Fibroblast of lung (primary cell): ENCODE results near the gene KCTD19. TPM values are rescaled to one million over a fixed set of nuclear protein-coding genes. Genes with fewer than 3 reads are reported as not detected.

Source experiments
- DNase-seq, 2 donors: peaks; one replicate each; pipeline versions ENCODE4 v3.0.0 to v3.0.0-alpha.2; 2010; ENCODE audit warnings: low read depth in 2 of 2
- H2AFZ ChIP-seq: 2 replicates; pipeline ENCODE4 v1.5.1; 2012; ENCODE audit warnings: low read length, control low read depth, inconsistent platforms
- H3K27ac ChIP-seq: 2 replicates; pipeline ENCODE4 v1.5.1; 2011; ENCODE audit warnings: low read length, control low read depth; ENCODE audit not compliant: insufficient read depth
- H3K27me3 ChIP-seq: 2 replicates; pipeline ENCODE4 v1.5.1; 2011; ENCODE audit warnings: mild to moderate bottlenecking, low read length; ENCODE audit not compliant: control insufficient read depth, insufficient read depth
- H3K36me3 ChIP-seq: 2 replicates; pipeline ENCODE4 v1.5.1; 2011; ENCODE audit warnings: low read length; ENCODE audit not compliant: control insufficient read depth, insufficient read depth
- H3K4me1 ChIP-seq: 2 replicates; pipeline ENCODE4 v1.5.1; 2011; ENCODE audit warnings: low read length; ENCODE audit not compliant: control insufficient read depth, insufficient read depth; ENCODE audit errors: extremely low read depth
- H3K4me2 ChIP-seq: 2 replicates; pipeline ENCODE4 v1.5.1; 2011; ENCODE audit warnings: low read length, control low read depth; ENCODE audit not compliant: insufficient read depth; ENCODE audit errors: extremely low read depth
- H3K4me3 ChIP-seq, 4 experiments: fragments of 200-600 bp in 1 of 4; sonication (generic) in 1 of 4; replicated peaks in 1 of 4; 2 replicates each; pipeline ENCODE4 v1.5.1; 2011 to 2016; ENCODE audit warnings: low read length in 4 of 4, low read depth in 3 of 4, mild to moderate bottlenecking in 3 of 4, control low read depth in 2 of 4, inconsistent platforms in 1 of 4, mixed read lengths in 1 of 4; ENCODE audit not compliant: insufficient read depth in 1 of 4; ENCODE audit errors: control extremely low read depth in 1 of 4
- H3K79me2 ChIP-seq: 2 replicates; pipeline ENCODE4 v1.5.1; 2012; ENCODE audit warnings: mild to moderate bottlenecking, low read length, inconsistent platforms; ENCODE audit not compliant: control insufficient read depth, insufficient read depth
- H3K9ac ChIP-seq: 2 replicates; pipeline ENCODE4 v1.5.1; 2011; ENCODE audit warnings: mild to moderate bottlenecking, low read length, control low read depth; ENCODE audit not compliant: insufficient read depth
- H3K9me3 ChIP-seq: 2 replicates; pipeline ENCODE4 v1.5.1; 2012; ENCODE audit warnings: low read depth, low read length; ENCODE audit not compliant: control insufficient read depth, insufficient read depth
- H4K20me1 ChIP-seq: 2 replicates; pipeline ENCODE4 v1.5.1; 2011; ENCODE audit warnings: low read length; ENCODE audit not compliant: control insufficient read depth, insufficient read depth; ENCODE audit errors: extremely low read depth
- CTCF ChIP-seq, 2 donors: IDR thresholded peaks in 1 of 2; conservative IDR thresholded peaks in 1 of 2; 1 replicate in 1 of 2; 2 replicates in 1 of 2; pipeline ENCODE4 v1.5.1; 2011 to 2012; ENCODE audit warnings: low read length in 2 of 2, control low read depth in 1 of 2, inconsistent platforms in 1 of 2, low read depth in 1 of 2, mild to moderate bottlenecking in 1 of 2
- EZH2 ChIP-seq: IDR thresholded peaks from 2 replicates; pipeline ENCODE4 v1.5.1; 2012; ENCODE audit warnings: low read length, control low read depth, mild to moderate bottlenecking; ENCODE audit errors: missing control alignments
- polyA plus RNA-seq, 2 donors: library from polyadenylated mRNA; depleted of rRNA in 1 of 2; stranded (reverse) in 1 of 2; unstranded in 1 of 2; fragments of >200 nt; gene quantifications; 2 replicates each; pipeline ENCODE4 v1.2.1, GENCODE V29; 2011 to 2012; ENCODE audit warnings: missing spikeins in 1 of 2
- total RNA-seq: library from RNA; depleted of rRNA; stranded (reverse); fragments of >200 nt; gene quantifications from 2 replicates; pipeline ENCODE4 v1.2.1, GENCODE V29; 2014

Gene KCTD19
- total and polyA plus RNA-seq, 2 donors (not counting 1 experiment from before 2014, with no cell fraction given): 0.17 TPM; not detected in 1

- H3K27ac ChIP-seq: peak overlapping the region; percentile 94
- peaks cover 6% of the 10 kb centered on the region for H3K36me3 ChIP-seq
- no peaks in the 10 kb centered on the region for H3K9me3 ChIP-seq
- no peaks in the 10 kb centered on the region for H4K20me1 ChIP-seq
- H3K4me3 ChIP-seq: peak overlapping the region in 2 of 4 experiments; percentile 38 to 67
- peak; percentile 99 to 100 for DNase-seq
- peak overlapping the region; percentile 70 for H3K9ac ChIP-seq
- H3K27me3 ChIP-seq: no peaks in the 10 kb centered on the region
- no peak overlapping the region for H2AFZ ChIP-seq
- peaks cover 16% of the 10 kb centered on the region for H3K4me1 ChIP-seq
- peaks cover 5% of the 10 kb centered on the region for H3K79me2 ChIP-seq
- TF ChIP-seq EZH2 (no peak), CTCF (conservative IDR thresholded peaks at IDR 0.05 in 1 of 2, IDR thresholded peaks at IDR 0.05 in 1 of 2; ENCODE audit: low read depth in 1 of 2, low read length in 2 of 2) (no peak)
- H3K4me2 ChIP-seq: peak overlapping the region; percentile 99
Observed at GRCh38 chr16:67277294-67277998, 49.1 kb downstream of the KCTD19 start.

GRCh38 chr16:67275321-67275720, 51.2 kb downstream of the KCTD19 start:
- Histone ChIP-seq H3K9me3 (no peaks in the 10 kb centered on the region), H3K79me2 (peaks cover 5% of the 10 kb centered on the region), H3K36me3 (peaks cover 11% of the 10 kb centered on the region), H3K9ac (no peak overlapping the region), H3K4me1 (peaks cover 16% of the 10 kb centered on the region), H3K27ac (no peak overlapping the region), H3K4me2 (no peak overlapping the region), H4K20me1 (no peaks in the 10 kb centered on the region), H3K27me3 (no peaks in the 10 kb centered on the region), H2AFZ (no peak overlapping the region), H3K4me3 (no peak overlapping the region)
- TF ChIP-seq EZH2 (no peak), CTCF (conservative IDR thresholded peaks at IDR 0.05 in 1 of 2, IDR thresholded peaks at IDR 0.05 in 1 of 2; ENCODE audit: low read depth in 1 of 2, low read length in 2 of 2) (no peak)
- DNase-seq: no peak

DNA sequence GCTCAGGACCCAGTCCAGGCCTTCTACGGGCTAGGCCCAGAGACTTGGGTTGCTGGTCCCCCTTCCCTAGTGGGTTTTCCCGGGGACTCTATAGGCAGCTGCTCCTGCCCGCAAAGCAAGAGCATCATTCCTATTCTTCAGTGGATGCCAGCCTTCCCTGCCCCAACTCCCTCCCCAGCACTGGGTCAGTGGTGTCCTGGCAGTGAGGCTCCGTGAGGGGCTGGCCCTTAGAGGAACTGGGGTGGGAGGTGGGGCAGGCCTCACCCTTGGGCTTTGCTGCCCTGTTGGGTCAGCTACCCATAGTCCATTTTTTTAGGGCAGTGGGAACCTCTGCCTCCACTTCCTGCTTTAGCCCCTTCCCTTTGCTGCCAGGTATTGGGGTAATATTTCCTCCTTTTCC, 55.1 kb downstream of the KCTD19 start:
- no peak overlapping the region for H3K9ac ChIP-seq
- TF ChIP-seq CTCF (conservative IDR thresholded peaks at IDR 0.05 in 1 of 2, IDR thresholded peaks at IDR 0.05 in 1 of 2; ENCODE audit: low read depth in 1 of 2, low read length in 2 of 2) (no peak), EZH2 (no peak)
- H3K36me3 ChIP-seq: peaks cover 11% of the 10 kb centered on the region
- H3K4me2 ChIP-seq: no peak overlapping the region
- H3K79me2 ChIP-seq: no peaks in the 10 kb centered on the region
- H3K27me3 ChIP-seq: no peaks in the 10 kb centered on the region
- H3K27ac ChIP-seq: no peak overlapping the region
- H3K4me3 ChIP-seq: no peak overlapping the region
- peaks cover 12% of the 10 kb centered on the region for H3K4me1 ChIP-seq
- no peaks in the 10 kb centered on the region for H3K9me3 ChIP-seq
- H4K20me1 ChIP-seq: no peaks in the 10 kb centered on the region
- DNase-seq: no peak
- H2AFZ ChIP-seq: no peak overlapping the region
